Bone marrow (tissue), 2 donors: Measurements from ENCODE around the gene C3orf20.

Experiments used
- DNase-seq, 2 donors: peaks; one replicate each; lab custom pipeline; 2025; lab: John Stamatoyannopoulos, UW

C3orf20 gene

DNA sequence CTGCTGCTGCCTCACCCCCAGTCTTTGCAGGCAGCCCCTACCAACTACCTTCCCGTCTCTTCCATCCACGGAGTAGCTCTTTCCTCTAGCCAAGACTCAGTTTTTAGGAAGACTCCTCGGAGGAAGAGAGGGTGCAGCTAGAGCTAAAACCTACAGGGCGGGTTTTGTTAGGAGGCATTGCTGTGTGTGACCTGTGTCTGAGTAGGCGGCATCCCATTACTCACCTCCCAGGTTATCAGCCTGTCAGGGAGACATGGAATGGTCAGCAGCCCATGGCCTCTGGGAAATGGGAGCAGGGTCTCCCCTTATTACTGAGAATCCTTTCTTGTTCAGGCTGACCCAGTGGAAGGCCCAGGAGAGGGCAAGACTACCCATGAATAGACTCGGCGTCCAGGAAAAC, 100.1 kb downstream of the C3orf20 start:
- no peak for DNase-seq

DNA sequence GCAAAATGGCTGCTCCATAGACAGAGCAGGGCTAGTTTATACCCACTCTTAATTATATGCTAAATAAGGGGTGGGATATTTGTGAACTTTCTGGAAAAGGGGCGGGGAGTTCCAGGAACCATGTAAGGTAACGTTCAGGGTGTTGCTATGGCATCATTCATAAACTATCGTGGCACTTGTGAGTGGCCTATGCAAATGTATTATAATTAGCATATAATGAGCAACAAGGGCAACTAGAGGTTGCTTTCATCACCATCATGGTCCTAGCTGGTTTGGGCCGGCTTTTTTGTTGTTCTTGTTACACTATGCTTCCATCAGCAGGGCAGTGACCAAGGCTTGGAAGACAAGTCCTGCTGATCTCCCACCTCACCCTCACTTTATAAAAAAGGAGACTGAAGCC, 100.6 kb downstream of the C3orf20 start:
- DNase-seq = no peak

DNA sequence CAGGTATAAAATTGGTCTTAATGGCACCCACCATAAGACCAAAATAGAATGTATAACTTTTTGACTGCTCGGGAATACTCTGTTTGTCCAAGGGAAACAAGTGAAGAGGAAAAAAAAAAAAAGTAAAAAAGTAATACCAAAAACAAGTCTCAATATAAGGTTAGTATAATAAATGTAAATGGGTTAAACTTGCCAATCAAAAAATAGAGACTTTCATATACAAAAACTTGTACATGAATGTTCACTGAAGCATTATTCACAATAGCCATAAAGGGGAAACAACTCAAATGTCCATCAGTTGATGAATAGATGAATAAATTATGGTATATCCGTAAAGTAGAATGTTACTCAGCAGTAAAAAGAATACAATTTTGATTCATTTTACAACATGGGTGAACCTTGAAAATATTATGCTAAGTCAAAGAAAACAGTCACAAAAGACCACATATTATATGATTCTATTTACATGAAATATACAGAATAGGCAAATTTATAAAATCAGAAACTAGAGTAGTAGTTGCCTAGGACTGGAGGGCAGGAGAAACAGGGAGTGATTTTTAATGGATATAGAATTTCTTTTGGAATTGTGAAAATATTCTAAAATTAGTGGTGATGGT, 104.2 kb downstream of the C3orf20 start:
- DNase-seq = no peak

DNA sequence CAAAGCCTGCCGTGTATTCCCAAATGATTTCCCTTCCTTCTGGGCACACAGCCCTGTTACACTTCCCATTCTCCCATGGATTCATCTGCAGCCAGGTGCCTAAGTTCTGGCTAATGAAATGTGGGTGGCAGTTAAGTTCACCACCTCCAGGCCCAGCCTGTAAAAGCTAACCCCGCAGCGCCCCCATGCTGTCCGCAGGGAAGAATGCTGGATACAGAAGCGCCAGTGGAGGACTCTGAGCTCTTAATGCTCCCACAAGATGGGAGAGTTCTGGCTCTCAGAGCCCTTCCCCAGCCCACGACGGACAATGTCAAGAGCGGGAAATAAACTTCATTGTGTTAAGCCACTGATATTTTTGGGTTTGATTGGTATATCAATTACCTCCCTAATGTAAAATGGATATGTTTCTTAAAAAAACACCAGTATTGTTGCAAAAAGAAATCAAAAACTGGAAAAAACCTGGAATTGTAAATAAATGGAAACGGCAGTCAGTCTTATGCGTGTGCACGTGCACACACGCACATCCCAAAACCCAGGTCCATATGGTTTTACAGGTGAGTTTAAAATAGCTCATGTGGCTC, 106.1 kb downstream of the C3orf20 start:
- DNase-seq = peak in 1 of 2 donors; percentile 48

DNA sequence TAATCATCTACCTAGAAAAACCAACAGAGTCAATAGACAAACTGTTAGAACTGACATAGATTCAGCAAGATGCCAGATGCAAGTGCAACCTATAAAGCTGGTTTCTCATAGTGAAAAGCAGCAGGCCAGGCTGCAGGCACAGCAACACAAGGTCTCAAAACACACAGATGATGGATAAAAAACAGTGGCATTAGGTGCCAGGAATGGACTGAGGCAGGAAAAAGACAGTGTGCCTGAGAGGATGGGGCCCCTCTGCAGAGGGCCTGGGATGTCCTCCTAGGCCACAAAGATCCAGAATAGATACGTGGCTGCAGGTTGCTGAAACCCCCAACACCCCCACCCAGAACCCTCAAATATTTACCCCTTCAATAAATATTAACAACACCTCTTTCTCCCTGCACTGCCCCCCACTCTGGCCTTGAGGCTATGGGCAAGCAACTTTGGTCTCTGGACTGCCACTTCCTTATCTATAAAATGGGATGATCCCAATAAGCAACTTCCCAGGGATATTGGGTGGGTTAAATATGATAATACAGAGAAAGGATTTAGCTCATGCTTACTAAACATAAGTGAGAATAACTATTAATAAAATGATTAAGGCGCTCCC, 108.6 kb downstream of the C3orf20 start:
- DNase-seq = no peak

DNA sequence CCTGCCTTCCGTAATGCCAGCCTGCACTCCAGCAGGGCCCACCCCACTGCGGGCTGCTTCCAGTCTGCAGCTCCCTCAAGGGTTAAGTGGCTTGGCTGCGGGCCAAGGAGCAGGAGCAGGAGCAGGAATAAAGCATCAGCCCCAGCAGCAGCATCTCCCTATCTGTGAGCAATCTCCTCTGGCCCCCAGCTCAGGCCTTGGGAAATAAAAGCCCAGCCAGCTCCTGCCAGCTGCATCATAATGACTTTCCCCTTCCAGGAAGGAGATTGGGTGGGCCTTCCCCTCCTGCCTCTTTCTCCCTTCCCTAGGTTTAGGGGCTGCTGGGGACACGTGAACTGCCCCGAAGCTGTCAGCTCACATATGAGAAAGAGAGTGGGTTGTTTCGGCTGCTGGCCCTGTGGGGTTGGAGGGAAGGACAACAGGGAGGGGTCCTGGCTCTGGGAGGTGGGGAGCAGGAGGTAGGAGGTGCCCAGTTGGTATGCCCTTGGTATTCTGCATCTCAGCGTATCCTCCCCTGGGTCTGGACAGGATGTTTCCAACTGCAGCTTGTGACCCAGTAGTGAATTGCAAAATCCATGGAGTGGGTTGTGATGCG, 109.2 kb downstream of the C3orf20 start:
- DNase-seq = no peak

DNA sequence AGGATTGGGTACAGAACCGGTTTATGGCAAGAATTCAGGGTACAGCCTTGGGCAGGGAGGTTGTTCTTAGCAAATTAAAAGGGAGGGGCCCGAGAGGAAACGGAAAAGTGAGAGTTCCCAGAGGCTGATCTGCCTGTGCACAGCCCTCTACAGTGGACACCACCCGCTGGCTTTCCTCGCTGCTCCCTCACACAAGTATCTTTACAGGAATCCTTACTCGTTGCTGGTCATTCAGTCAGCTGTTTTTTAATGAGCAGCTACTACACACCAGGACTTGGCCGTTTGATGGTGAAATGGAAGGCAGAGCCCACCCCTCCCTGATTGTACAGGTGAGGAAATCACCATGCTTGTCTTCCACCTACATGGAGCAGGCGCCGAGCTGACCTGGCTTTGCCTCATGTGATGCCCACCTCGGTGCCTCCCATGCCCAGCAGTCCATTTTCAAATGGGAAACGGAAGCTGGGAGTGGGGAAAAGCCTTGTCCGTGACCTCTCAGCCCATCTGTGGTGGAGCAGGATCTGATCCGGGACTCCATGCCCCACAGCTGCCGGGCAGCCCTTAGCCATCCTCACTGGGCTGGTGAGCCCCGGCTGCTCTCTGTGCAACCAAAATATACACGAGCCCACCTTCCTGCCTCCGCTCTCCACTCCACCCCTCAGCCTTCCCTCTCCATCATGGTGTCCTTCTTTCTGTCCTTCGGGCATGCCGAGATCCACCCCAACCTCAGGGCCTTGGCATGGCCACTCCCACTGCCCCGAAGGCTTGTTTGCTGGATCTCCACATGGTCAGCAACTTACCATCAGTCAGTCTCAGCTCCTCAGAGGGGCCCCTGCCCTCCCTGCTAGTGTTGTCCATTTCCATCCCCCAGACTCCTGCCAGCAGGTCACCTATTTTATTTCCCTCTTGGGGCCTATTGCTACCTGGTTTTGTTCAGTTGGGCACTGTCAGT, 110.5 kb downstream of the C3orf20 start:
- DNase-seq = no peak

DNA sequence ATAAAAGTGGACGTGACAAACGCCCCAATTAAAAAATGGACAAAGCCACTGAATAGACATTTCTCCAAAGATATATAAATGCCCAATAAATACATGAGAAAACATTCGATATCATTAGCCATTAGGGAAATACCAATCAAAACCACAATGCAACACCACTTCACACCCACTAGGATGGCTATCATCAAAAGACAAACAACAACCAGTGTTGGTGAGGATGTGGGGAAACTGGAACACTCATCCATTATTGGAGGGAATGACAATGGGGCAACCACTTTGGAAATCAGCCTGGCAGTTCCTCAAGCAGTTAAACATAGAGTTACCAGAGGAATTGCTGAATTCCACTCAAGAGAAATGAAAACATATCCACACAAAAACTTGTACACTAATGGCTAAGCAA, 111.4 kb downstream of the C3orf20 start:
- no peak for DNase-seq

DNA sequence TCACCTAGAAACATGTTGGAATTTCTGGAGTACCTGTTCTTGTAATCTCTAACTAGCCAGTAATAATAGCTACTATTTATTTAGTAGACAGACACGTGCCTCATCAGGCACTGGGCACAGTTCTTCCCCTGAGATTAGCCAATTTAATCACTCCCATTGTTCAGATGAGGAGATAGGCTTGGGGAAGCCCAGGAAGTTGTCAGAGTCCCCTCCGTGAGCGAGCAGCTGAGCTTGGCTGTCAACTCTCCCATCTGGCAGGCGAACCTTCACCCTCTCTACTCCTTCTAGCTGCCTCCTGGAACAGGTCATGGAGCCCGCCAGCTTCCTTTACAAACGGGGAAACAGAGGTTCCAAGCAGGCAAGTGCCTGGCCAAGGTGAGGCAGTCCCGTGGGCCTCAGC, 112.7 kb downstream of the C3orf20 start:
- DNase-seq = no peak

DNA sequence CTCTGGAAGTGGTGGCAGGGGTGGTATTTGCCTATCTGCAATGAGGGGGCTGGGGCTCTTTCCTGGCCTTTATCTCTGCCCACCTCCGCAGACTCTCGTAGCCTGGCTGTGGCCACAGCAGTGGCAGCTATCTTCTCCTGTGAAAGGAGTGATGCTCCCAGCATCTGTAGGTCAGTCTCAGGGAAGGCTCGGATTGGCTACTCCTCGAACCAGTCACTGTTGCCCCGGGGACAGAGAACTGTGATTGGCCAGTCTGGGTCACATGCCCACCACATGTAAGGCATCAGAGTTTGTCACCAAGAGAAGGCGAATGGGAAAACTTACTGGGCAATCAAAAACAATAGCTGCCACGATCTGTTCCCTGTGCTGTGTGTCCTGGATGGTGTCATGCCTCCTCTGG, 113.7 kb downstream of the C3orf20 start:
- DNase-seq = no peak

DNA sequence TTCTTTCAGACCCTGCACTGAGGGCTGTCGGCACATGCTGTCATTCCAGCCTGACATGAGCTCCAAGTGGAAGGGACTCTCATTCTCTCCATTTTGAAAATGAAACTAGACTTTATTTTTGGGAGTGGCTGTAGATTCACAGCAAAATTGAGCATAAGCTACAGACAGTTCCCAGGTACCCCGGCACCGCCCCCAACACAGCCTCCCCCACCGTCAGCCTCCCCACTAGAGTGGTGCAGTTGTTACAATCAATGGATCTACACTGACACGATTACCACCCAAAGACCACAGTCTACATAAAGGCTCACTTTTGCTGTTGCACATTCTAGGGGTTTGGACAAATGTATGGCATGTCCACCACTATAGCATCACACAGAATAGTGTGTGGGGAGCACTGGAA, 114.3 kb downstream of the C3orf20 start:
- no peak for DNase-seq

DNA sequence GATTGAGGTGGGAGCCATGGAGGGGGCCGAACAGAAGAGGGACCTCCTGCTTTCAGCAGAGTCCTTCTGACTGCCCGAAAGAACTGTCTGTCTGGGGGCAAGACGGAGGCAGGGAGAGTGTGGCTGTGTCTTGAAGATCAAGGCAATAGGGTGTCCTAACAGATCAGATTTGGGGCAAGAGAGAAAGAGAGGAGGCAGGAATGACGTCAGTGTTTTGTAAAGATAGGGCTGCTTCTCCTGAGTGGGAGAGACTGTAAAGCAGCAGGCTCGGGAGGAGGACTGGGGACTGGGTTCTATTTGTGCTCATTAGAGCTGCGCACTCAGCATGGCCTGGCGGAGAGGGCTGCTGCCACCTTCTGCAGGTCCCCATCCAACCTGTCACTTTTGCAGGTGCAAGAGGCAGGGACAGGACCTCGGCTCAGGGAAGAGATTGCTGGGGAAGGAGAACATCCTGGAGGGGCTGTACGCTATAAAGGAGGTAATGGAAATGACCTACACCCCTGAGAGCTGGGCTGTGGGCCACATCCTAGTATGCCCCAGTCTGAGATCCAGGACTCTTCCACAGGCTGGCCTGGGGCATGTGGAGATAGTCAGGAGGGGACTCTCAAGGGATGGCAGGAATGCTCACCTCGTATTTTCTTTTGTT, 114.8 kb downstream of the C3orf20 start:
- DNase-seq = no peak

DNA sequence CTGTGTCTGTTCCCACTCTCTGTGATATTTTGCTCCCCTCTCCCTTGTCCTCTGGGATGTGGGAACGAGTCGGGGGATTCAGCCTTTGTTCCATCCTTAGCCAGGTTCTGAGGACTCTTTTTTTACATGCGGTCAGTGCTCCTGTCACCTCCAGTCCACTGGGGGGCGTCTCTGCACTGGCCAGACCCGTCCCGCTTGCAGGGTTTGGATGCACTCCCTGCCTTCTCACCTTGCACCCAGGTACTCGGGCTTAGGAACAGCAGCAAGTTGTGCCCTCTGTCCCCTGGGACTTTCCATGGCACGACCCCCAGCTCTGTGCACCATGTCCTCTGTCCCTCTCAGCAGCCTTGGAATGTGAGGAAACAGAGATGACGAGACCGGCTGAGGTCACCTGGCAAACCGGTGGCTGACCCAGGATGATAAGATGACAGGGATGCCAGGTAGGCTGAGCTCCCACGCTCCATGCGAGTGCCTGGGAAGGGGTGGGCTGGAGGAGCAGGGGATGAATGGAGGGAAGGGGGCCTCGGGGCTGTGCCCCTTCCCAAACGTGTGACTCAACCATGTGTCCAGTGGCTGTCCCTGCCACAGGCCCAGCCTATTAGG, 116.5 kb downstream of the C3orf20 start:
- no peak for DNase-seq

DNA sequence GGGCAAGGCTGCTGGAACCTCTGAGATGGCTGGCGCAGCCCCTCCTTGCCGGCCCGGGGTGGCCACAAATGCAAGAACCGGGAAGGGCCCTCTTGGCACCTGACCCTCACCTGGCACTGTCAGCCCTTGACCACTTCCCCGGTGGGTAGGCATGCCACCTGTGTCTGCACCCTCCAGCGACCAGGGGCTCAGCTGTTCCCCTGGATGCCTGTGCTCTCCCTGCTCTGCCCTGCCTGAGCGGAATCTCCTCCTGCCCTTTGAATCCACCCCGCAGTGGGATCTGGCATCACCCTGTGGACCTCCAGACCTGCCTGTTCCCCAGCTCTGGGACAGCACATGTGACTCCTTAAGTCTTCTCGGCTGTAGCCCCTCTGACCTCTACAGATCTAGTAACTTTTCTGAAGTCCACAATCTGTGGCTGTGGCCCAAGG, 117.8 kb downstream of the C3orf20 start:
- no peak for DNase-seq

DNA sequence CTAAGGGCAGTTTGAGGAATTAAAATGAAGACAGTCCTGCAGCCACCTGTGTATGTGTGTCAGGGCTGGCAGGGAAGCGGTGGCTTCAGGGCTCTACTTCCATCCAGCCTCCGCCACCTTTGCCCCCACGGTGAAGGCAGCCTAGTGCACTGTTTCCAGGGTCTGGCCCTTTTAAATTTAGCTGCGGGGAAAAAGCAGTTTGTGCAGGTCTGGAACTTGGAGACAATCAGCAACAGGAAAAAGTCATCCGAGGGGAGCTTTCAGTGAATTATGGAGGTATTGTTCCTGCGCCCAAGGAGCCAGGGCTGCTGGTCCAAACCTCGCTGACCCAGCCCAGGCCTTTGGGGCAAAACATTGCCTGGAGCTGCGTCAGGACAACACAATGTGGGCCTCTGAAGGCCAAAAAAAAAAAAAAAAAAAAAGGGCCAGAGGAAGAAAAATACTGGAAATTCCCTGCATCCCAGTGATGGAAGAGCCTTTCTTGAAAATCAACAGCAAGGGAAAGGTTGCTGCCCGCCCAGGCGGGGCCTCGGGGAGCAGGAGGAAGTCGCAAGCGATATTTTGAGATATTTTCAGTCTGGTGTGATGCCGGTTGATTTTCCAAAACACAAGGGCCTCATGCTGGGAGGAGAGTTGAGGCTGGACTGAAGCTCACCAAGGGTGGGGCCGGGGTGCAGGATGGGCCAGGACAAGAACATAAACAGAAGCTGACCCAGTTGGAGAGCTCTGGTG, 118.4 kb downstream of the C3orf20 start:
- DNase-seq = no peak

DNA sequence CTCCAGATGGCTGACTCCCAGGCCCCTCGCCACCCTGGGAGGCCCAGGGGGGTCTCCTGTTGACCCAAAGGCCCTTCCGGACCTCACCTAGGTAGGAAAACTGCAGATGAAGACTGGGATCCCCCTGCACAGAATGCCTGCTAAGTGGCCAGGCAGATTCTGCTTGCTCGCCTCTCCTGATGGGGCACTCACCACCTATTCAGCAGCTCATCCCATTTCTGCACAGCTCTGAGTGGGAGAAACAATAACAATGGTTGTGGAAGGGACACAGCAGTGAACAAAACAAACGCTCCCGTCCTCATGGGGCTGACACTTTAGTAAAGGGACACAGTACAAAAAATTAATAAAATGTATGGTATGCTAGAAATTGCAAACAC, 118.9 kb downstream of the C3orf20 start:
- DNase-seq = no peak

DNA sequence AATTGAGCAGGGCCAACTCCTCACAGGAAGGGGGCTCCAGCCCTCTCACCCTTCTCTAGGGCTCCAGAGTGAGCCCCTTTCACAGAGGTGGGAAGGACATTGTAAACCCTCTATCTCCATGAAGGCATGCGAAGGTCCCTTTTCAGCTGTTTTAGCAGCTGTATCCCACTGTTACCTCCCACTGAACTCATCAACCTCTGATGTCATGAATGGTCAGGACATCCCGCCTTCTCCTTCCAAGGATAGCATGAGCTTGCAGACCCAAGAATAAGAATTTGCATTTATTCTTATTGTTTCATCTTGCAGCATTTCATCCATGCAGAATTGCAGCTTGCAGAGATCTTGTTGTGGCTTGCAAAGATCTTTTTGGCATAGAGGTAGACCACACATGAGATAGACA, 119.5 kb downstream of the C3orf20 start:
- DNase-seq = no peak

DNA sequence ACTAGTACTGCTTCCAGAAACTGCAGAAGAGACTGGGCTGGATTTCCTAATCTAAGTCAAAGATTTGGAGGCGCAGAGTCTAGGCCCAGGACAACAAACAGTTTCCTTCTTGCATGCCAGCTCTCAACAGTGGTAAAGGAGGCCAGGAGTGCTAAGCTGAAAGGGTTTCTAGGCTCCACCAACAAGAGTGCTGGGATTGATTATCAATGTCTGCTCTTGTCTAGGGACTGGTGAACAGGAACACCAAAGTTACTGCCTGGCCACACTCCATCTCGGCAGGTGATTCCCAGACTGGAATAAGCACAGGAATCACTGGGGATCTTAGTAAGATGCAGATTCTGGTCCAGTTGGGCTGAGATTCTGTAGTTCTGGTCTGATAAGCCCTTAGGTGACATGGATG, 121.1 kb downstream of the C3orf20 start:
- DNase-seq = no peak

DNA sequence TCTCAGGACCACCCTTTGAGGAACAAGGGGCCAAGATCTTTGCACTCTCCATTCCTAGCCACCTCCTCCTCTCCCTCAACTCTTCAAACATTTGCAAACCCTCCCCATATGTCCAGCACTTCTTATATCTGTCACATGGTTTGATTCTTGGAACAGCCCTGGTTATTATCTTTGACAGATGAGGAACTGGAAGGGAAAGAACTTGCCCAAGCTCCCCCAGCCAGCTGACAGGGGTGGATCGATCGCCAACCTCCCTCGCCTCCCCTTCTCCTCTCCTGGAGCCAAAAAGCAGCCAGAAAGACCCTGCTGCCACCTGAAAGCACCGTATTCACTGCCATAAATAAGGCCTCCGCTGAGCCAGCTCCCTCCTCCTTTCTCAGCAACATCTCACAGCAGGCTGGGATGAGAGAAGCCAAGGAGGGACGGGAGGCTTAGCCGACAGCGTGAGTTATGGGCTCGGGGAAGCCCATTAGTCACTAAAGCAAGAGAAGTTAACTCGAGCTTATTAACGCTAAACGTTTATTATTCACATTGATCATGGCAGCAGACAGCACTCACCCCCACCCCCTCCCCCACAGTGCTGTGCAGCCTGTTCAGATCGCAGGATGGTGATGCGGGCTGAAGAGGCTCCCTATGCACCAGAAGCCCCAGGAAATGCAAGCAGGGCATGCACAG, 121.6 kb downstream of the C3orf20 start:
- no peak for DNase-seq

DNA sequence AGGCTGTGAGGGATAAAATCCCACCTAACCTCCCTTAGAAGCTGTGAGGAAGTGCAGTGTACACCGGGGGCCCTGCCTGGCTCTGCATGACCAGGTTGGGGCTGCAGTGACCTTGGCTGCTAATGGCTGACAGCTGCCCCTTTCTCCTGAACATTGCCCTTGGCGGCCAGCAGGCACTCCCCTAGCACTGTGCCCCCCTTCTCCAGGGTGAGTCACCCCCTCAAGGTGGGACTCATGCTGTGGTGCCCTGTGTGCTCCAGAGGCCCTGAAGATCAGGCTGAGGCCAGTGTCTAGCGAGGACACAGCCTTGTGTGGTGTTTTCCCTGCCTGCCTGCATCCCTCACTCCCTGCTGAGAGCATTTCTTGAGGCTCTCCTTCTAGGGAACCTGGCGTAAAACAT, 122.8 kb downstream of the C3orf20 start:
- no peak for DNase-seq
